H9 (cell line): ENCODE measurements around the gene HOXC11. TPM values are rescaled to one million over a fixed set of nuclear protein-coding genes. Genes with fewer than 3 reads are reported as not detected.

Experiments
- DNase-seq: peaks from one replicate; pipeline ENCODE4 v3.0.0-alpha.2; 2017
- H2AFZ ChIP-seq: one replicate; pipeline ENCODE4 v1.6.1; 2013; ENCODE audit warnings: mild to moderate bottlenecking, low read length, control low read depth, moderate library complexity
- H2AK5ac ChIP-seq: 2 replicates; pipeline ENCODE4 v1.6.1; 2013; ENCODE audit warnings: low read length, control low read depth, mixed read lengths; ENCODE audit not compliant: insufficient read length
- H2BK120ac ChIP-seq: one replicate; pipeline ENCODE4 v1.6.1; 2013; ENCODE audit warnings: low read depth, mild to moderate bottlenecking, low read length, control low read depth, inconsistent platforms; ENCODE audit not compliant: poor library complexity, severe bottlenecking
- H2BK12ac ChIP-seq: 2 replicates; pipeline ENCODE4 v1.6.1; 2013; ENCODE audit warnings: low read length, control low read depth, mixed read lengths, low read depth; ENCODE audit not compliant: insufficient read length
- H2BK15ac ChIP-seq: 2 replicates; pipeline ENCODE4 v1.6.1; 2013; ENCODE audit warnings: low read depth, low read length, control low read depth
- H2BK20ac ChIP-seq: one replicate; pipeline ENCODE4 v1.6.1; 2013; ENCODE audit warnings: low read depth, mild to moderate bottlenecking, low read length, control low read depth, inconsistent platforms; ENCODE audit not compliant: poor library complexity, severe bottlenecking
- H2BK5ac ChIP-seq: 2 replicates; pipeline ENCODE4 v1.6.1; 2013; ENCODE audit warnings: low read length, control low read depth, mixed read lengths; ENCODE audit not compliant: insufficient read length
- H3K14ac ChIP-seq: 2 replicates; pipeline ENCODE4 v1.6.1; 2013; ENCODE audit warnings: low read length, control low read depth; ENCODE audit not compliant: insufficient read depth
- H3K18ac ChIP-seq: 2 replicates; pipeline ENCODE4 v1.6.1; 2013; ENCODE audit warnings: low read depth, mild to moderate bottlenecking, mixed read lengths, low read length, control low read depth; ENCODE audit not compliant: insufficient read length
- H3K23ac ChIP-seq: 2 replicates; pipeline ENCODE4 v1.6.1; 2013; ENCODE audit warnings: low read length, control low read depth, mixed read lengths, low read depth; ENCODE audit not compliant: insufficient read length
- H3K23me2 ChIP-seq: 2 replicates; pipeline ENCODE4 v1.6.1; 2013; ENCODE audit warnings: low read depth, mild to moderate bottlenecking, mixed read lengths, low read length, control low read depth; ENCODE audit not compliant: insufficient read length, poor library complexity, severe bottlenecking
- H3K27ac ChIP-seq: 2 replicates; pipeline ENCODE4 v1.5.1; 2013; ENCODE audit warnings: low read length, control low read depth, mixed read lengths, low read depth; ENCODE audit not compliant: insufficient read length
- H3K27me3 ChIP-seq: 2 replicates; pipeline ENCODE4 v1.6.1; 2013; ENCODE audit warnings: low read length, control low read depth, inconsistent platforms; ENCODE audit not compliant: insufficient read depth
- H3K4ac ChIP-seq: 2 replicates; pipeline ENCODE4 v1.6.1; 2013; ENCODE audit warnings: low read depth, mild to moderate bottlenecking, control low read depth, inconsistent platforms, low read length, moderate library complexity
- H3K4me1 ChIP-seq: 2 replicates; pipeline ENCODE4 v1.6.1; 2013; ENCODE audit warnings: low read length, control low read depth, inconsistent platforms; ENCODE audit not compliant: insufficient read depth
- H3K4me2 ChIP-seq: 2 replicates; pipeline ENCODE4 v1.6.1; 2013; ENCODE audit warnings: low read length, control low read depth, mixed read lengths; ENCODE audit not compliant: insufficient read length, insufficient read depth
- H3K56ac ChIP-seq: 2 replicates; pipeline ENCODE4 v1.6.1; 2013; ENCODE audit warnings: low read depth, mild to moderate bottlenecking, mixed read lengths, low read length, control low read depth; ENCODE audit not compliant: insufficient read length
- H3K79me1 ChIP-seq: 2 replicates; pipeline ENCODE4 v1.6.1; 2013; ENCODE audit warnings: low read depth, mild to moderate bottlenecking, moderate library complexity, low read length, control low read depth, inconsistent platforms; ENCODE audit not compliant: insufficient read depth, poor library complexity, severe bottlenecking
- H3K79me2 ChIP-seq: 2 replicates; pipeline ENCODE4 v1.6.1; 2013; ENCODE audit warnings: low read length, control low read depth, inconsistent platforms; ENCODE audit not compliant: insufficient read depth
- H3K9ac ChIP-seq: 2 replicates; pipeline ENCODE4 v1.6.1; 2013; ENCODE audit warnings: low read length, control low read depth, mixed read lengths; ENCODE audit not compliant: insufficient read length; ENCODE audit errors: extremely low read depth
- H3K9me3 ChIP-seq: one replicate; pipeline ENCODE4 v1.6.1; 2013; ENCODE audit warnings: low read depth, low read length, inconsistent platforms; ENCODE audit not compliant: control insufficient read depth
- H3T11ph ChIP-seq: one replicate; pipeline ENCODE4 v1.6.1; 2013; ENCODE audit warnings: mild to moderate bottlenecking, low read length, control low read depth, inconsistent platforms
- H4K20me1 ChIP-seq: one replicate; pipeline ENCODE4 v1.6.1; 2013; ENCODE audit not compliant: control insufficient read depth, insufficient read length, insufficient read depth
- H4K5ac ChIP-seq: 2 replicates; pipeline ENCODE4 v1.6.1; 2013; ENCODE audit warnings: low read depth, mild to moderate bottlenecking, mixed read lengths, low read length, control low read depth; ENCODE audit not compliant: insufficient read length
- H4K8ac ChIP-seq: replicated peaks from 2 replicates; pipeline ENCODE4 v1.6.1; 2013; ENCODE audit warnings: low read length, control low read depth, mixed read lengths, low read depth; ENCODE audit not compliant: insufficient read length
- H4K91ac ChIP-seq: 2 replicates; pipeline ENCODE4 v1.6.1; 2013; ENCODE audit warnings: low read depth, mild to moderate bottlenecking, moderate library complexity, mixed read lengths, low read length, control low read depth; ENCODE audit not compliant: insufficient read length
- H3K27ac Mint-ChIP-seq, 3 experiments: 2 replicates in 2 of 3; 3 replicates in 1 of 3; pipeline ENCODE4 v1.8.0; 2020 to 2021; ENCODE audit warnings: mixed read lengths in 3 of 3, mild to moderate bottlenecking in 1 of 3, moderate library complexity in 1 of 3
- H3K27me3 Mint-ChIP-seq: 2 replicates; pipeline ENCODE4 v1.8.0; 2021; ENCODE audit warnings: low read depth, mild to moderate bottlenecking, moderate library complexity, mixed read lengths
- H3K36me3 Mint-ChIP-seq, 3 experiments: 2 replicates in 2 of 3; 3 replicates in 1 of 3; pipeline ENCODE4 v1.8.0; 2020 to 2021; ENCODE audit warnings: low read depth in 3 of 3, mixed read lengths in 3 of 3; ENCODE audit not compliant: insufficient read depth in 1 of 3
- H3K4me1 Mint-ChIP-seq, 2 experiments: 2 replicates each; pipeline ENCODE4 v1.8.0; 2020; ENCODE audit warnings: mixed read lengths in 2 of 2
- H3K4me3 Mint-ChIP-seq, 2 experiments: 2 replicates in 1 of 2; 3 replicates in 1 of 2; pipeline ENCODE4 v1.8.0; 2020 to 2021; ENCODE audit warnings: mild to moderate bottlenecking in 2 of 2, mixed read lengths in 2 of 2, moderate library complexity in 1 of 2
- H3K9me3 Mint-ChIP-seq, 2 experiments: 2 replicates in 1 of 2; 3 replicates in 1 of 2; pipeline ENCODE4 v1.8.0; 2020; ENCODE audit warnings: mild to moderate bottlenecking in 2 of 2, mixed read lengths in 2 of 2, moderate library complexity in 1 of 2
- WGBS: extraction: QIAGEN DNeasy Blood & Tissue Kit; methylation state at CpG from one replicate; pipeline ENCODE4 v1.1.7; 2013; ENCODE audit warnings: missing lambda C conversion rate, low lambda C conversion rate, mixed read lengths; ENCODE audit not compliant: insufficient read length; ENCODE audit errors: extremely low coverage; 5-methylcytosine and 5-hydroxymethylcytosine counted together
- total RNA-seq: library from RNA; stranded (reverse); gene quantifications from 2 replicates; pipeline ENCODE4 v1.2.1, GENCODE V29; 2021
- TF ChIP-seq, protein P1 (sequence below): fragments of 200-600 bp; sonication (generic); conservative IDR thresholded peaks from 3 replicates; pipeline ENCODE4 v1.8.0; 2021; ENCODE audit warnings: antibody characterized with exemption, mild to moderate bottlenecking

Gene HOXC11
- total RNA-seq, 1 experiment from 2014 or later: not detected

DNA sequence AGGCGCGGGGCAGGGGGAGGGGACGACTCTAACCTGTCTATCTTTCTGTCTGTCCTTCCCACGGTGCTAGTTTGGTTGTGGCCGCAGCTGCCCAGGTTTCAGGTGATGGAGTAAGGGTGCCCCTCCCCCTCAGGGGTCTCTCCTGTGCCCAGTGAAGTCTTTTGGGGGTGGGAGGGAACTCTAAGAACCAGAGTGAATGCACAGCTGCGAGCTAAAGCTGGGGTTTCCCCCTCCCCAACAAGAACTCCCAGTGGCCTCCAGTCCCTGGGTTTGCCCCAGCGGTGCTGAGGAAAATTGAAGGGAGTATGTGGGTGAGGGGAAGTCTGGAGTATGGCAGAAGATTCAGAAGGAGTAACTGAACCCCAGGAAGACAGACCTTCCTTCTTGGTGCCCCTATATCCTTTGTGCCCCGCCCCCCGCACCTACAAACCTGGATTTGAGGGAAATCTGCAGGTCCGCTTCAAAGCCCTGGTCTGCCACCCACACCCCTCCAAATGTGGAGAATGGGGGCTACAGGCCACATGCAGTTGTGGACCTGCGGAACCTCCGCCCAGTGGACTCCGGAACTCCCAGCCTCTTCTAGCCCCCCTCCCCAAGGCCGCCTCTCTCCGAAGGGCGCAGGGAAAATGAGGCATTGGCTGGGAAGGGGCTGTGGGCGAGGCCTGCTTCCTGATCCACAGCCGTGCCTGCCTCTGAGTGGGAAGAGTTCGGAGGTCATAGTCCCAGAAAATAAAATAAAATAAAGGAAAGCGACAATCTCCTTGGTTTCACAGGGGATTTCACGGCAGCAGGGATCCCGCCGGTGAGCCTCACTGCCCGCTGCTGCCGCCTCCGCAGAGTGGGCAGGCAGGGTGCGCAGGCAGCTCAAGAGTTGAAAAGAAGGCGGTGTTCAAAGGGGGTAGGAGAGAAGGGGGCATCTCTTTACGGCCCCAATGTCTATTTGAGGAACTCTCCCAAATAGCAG is 23.6 kb downstream of the HOXC11 start:
- no peak overlapping the region for H3K27ac ChIP-seq

More for the DNA sequence above, 23.6 kb downstream of the HOXC11 start:
- Histone ChIP-seq H2AK5ac (no peak overlapping the region), H3K18ac (no peak overlapping the region), H3K23me2 (no peaks in the 10 kb centered on the region), H2BK5ac (no peak overlapping the region), H3K56ac (no peak overlapping the region), H3K4me1 (no peaks in the 10 kb centered on the region), H3T11ph (no peak overlapping the region), H3K4me2 (peak overlapping the region; percentile 41), H3K9ac (no peak overlapping the region), H4K8ac (no peak overlapping the region), H2BK12ac (no peak overlapping the region), H3K79me1 (no peaks in the 10 kb centered on the region), H2BK120ac (no peak overlapping the region), H4K5ac (no peak overlapping the region), H3K4ac (no peak overlapping the region), H2BK15ac (no peak overlapping the region), H4K20me1 (no peaks in the 10 kb centered on the region), H2BK20ac (no peak overlapping the region), H2AFZ (no peak overlapping the region), H3K27me3 (peaks cover 99% of the 10 kb centered on the region), H3K14ac (no peak overlapping the region), H3K79me2 (no peaks in the 10 kb centered on the region), H3K9me3 (no peaks in the 10 kb centered on the region), H4K91ac (no peak overlapping the region), H3K23ac (no peak overlapping the region)
- no peak overlapping the region for H3K27ac Mint-ChIP-seq
- TF ChIP-seq, protein P1, sequence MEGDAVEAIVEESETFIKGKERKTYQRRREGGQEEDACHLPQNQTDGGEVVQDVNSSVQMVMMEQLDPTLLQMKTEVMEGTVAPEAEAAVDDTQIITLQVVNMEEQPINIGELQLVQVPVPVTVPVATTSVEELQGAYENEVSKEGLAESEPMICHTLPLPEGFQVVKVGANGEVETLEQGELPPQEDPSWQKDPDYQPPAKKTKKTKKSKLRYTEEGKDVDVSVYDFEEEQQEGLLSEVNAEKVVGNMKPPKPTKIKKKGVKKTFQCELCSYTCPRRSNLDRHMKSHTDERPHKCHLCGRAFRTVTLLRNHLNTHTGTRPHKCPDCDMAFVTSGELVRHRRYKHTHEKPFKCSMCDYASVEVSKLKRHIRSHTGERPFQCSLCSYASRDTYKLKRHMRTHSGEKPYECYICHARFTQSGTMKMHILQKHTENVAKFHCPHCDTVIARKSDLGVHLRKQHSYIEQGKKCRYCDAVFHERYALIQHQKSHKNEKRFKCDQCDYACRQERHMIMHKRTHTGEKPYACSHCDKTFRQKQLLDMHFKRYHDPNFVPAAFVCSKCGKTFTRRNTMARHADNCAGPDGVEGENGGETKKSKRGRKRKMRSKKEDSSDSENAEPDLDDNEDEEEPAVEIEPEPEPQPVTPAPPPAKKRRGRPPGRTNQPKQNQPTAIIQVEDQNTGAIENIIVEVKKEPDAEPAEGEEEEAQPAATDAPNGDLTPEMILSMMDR: no peak
- no CpG with 5 or more reads among the region's 29 CpGs for WGBS
- H3K4me3 Mint-ChIP-seq: peak overlapping the region in 1 of 2 experiments; percentile 68; a peak in 3 of 5 replicates
- H3K4me1 Mint-ChIP-seq: peaks cover 7 to 31% of the 10 kb centered on the region in 2 experiments
- H3K27me3 Mint-ChIP-seq: peaks cover 100% of the 10 kb centered on the region
- no peak for DNase-seq
- H3K36me3 Mint-ChIP-seq: no peaks in the 10 kb centered on the region
- peaks cover 0 to 3% of the 10 kb centered on the region in 2 experiments; a peak in 2 of 5 replicates for H3K9me3 Mint-ChIP-seq
